HepG2 (cell line): ENCODE data around the gene PTPRD.

Experiments
- DPF2 ChIP-seq: sonication (generic); formaldehyde crosslinking; IDR thresholded peaks from 2 replicates; pipeline ENCODE4 v1.4.0; 2020; ENCODE audit warnings: mild to moderate bottlenecking, low read depth, missing genetic modification reagents, borderline replicate concordance
- MEF2D ChIP-seq: sonication (generic); formaldehyde crosslinking; IDR thresholded peaks from 2 replicates; pipeline ENCODE4 v1.5.1; 2020; ENCODE audit warnings: mild to moderate bottlenecking, missing genetic modification reagents
- SATB2 ChIP-seq: sonication (generic); formaldehyde crosslinking; IDR thresholded peaks from 2 replicates; pipeline ENCODE4 v1.5.0; 2020; ENCODE audit warnings: missing genetic modification reagents
- TCF7 ChIP-seq: sonication (generic); IDR thresholded peaks from 2 replicates; pipeline ENCODE4 v1.6.1; 2016; ENCODE audit warnings: antibody characterized with exemption, low read depth

DNA sequence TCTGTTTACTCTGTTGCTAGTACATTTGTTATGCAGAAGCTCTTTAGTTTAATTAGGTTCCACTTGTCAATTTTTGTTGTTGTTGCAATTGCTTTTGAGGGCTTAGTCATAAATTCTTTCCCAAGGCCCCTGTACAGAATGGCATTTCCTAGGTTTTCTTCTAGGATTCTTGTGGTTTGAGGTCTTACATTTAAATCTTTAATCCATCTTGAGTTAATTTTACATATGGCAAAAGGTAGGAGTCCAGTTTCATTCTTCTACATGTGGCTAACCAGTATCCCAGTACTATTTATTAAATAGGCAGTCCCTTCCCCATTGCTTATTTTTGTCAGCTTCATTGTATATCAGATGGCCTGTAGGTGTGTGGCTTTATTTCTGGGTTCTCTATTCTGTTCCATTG is 792.4 kb downstream of the PTPRD start:
- TF ChIP-seq MEF2D (CRISPR knock-in tag) (no peak), DPF2 (CRISPR knock-in tag) (no peak), SATB2 (no peak), TCF7 (no peak)
